Putamen (tissue), 1 donor: ENCODE measurements around the gene G0S2.
A peak's percentile ranks its signal among the peaks of the same experiment; 100 is the strongest.

ENCODE experiments used
- DNase-seq: peaks from one replicate; pipeline ENCODE4 v3.0.0-alpha.2; 2016; ENCODE audit warnings: low spot score

Gene G0S2

GRCh38 chr1:209648931-209649776, 26.1 kb upstream of the G0S2 start:
- no peak for DNase-seq

DNA sequence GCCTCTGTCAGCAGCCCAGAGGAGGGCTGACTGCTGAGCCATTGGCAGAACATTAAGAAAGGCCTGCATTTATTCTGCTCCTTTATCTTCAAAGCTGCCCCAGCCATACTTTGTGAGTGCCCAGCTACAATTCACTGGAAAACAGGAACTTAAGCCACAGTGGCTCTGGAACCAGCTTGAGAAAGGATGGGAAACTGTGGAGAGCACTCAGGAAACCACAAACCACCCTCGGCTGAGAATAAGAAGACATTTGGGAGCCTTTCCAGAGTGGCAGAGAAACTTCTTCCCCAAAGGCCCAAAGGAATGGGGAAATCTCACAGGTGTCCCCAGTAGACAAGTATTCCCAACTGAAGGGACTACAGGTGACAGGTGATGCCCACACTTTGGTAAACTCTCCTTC, 24.8 kb upstream of the G0S2 start:
- no peak for DNase-seq

GRCh38 chr1:209651138-209651587, 24.0 kb upstream of the G0S2 start:
- no peak for DNase-seq

DNA sequence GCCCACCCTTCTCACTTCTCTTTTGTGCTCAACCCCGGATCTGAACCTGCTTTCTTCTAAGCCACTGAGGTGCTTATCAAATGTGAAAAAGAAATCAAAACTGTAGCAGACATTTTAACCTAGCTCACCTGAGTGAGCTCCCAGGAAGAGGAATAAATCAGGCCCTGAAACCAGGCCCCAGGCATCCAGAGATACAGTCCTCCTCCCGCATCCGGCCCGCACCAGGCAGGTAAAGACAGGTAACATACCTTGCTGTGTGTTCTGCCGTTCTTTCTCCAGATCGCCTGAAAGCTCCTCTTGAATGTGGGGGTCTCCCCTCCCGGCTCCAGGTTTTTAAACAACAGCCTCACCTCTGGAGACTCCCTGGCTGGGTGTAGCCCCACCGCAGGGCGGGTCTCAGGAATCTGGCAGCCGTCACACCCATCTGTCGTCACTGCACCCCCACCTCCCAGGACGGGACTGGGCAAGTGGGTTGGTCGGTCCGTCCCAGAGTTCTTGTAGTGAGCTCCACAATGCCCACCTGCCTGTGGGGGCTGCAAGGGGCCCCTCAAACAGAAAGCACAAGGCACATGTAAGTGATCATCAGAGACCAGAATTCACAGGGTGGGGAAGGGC, 23.0 kb upstream of the G0S2 start, which contains the start of gene LAMB3:
Gene LAMB3 (minus strand): TSS at position 305 of the 615 bp plus-strand sequence. CDS start 1,481 bp downstream, outside the sequence.
- no peak for DNase-seq

GRCh38 chr1:209652873-209653401, 22.3 kb upstream of the G0S2 start:
- DNase-seq: peak; percentile 89

DNA sequence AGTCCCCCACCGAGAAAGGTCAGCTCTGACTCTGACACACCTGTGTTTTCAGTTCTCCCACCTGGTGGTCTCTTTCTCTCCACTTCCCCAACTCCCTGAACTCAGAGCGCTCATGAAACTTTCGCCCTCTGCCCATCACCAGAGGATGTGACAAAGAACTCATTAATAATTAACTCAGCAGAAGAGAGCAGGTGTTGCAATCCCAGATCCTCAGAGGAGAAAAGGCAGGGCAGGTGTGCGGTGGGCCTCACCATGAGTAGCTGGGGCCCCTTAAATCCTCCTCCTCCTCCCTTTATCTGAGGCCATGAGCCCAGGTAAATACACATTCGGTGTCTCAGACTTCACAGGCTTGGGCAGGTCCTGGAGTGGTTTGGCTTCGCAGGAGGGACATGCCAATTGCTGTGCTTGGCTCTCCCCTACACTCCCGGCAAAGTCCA, 21.3 kb upstream of the G0S2 start:
- no peak for DNase-seq

DNA sequence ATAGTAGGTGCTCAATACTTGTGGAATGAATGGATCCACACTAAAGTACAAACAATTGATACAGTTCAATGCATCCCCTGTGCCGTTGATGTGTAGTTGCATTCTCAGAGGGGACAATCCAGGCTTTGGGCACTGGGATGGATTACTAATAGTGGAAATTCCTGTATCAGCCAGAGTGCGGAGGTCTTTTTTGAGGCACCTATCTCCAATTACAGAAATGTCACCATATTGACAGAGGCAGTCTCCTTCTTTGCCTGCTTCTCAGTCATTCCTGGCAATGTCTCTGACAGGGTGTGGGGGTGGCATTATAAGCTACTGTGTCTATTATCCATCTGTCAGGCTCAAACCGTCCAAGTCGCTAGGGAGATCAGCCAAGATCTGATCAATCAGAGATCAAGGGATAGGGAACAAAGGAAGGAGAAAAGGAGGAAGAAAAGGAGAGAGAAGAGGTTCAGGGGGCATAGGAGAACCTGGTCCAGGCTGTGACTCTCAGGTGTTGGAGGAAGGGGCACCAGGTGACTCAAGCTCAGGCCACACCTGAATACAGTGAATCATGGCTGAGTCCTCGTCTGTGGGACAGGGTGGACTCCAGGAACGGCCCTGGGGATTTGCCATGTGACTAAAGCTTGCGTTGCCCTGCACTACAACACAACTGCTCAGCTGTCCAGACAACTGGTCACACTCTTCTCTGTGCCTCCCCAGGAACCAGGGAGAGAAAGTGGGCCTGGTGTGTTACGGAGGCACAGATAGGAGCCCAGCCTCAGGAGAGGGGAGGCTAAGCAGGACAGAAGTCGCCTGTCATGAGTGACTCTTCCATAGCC, 19.6 kb upstream of the G0S2 start:
- DNase-seq: no peak

DNA sequence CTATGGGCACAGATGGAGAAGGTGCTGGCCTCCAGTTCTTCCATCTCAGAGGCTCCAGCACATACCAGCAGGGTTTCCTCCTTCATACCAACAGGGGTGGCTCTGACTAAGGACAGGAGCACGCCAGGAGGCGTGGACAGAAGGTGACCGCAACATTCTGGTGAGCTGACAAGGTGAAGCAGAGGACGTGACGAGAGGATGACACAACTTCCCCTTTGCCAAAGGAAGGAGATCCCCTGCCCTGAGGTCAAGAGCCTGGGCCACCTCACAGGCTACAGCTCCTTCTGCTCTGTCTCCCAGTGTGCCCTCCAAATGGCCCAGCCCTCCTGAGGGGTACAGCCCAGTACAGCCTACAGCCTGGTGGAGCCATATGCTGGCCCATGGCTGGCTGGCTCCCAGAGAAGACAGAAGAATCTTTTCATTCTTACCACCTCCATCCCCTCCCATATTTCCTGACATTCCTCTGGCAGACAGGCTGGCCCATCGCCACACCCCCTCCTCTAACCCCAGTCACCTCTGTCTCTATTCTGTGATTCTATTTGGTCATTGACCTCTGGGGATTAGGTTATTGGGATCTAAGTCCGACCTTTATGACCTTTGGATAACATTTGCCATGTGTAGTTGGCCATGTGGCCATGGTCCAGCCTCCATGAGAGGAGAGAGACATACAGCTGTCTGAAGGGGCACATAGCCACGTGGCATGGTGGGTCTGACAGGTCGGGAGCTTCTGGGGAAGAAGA, 17.9 kb upstream of the G0S2 start:
- no peak for DNase-seq

GRCh38 chr1:209657918-209658317, 17.3 kb upstream of the G0S2 start:
- no peak for DNase-seq

DNA sequence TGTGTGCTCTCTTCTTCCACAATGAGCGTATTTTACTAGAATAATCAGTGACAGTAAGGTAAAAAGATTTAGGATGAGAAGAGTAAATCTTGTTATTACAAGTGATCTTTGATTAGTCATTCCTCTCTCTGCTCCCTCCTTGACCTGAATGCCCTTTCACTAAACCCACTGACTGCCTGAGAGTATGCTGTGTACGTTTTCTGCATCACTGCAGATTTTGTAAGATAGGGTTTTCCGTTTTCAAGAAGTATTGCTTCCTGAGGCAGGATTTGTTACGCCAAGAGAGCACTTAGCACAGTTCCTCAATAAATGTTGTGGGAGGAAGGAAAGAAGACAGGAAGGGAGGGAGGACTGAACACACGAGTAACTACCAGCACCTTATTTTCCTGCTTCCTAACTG, 15.3 kb upstream of the G0S2 start:
- no peak for DNase-seq

GRCh38 chr1:209661071-209661470, 14.1 kb upstream of the G0S2 start:
- DNase-seq: no peak

DNA sequence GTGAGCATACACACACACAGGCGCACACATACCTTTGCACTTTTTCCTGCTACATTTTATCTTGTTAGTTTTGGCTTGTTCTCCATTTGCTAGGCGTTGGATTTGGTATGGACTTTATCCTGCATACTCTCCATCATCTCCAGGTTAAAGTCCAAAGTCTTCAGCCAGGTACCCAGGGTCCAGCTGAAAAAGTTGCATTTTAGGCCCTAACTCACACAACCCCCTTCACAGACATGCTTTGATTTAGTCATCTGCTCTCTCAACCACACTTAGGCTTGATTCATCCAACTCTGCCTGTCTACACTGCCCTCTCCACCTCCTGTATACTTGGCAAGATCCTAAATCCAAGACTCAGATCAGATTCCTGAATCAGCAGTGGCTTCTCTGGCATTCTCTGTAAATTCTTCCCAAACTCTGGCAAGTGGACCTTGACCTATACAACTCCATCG, 12.3 kb upstream of the G0S2 start:
- DNase-seq: no peak

GRCh38 chr1:209667103-209667502, 8.1 kb upstream of the G0S2 start:
- DNase-seq: no peak

GRCh38 chr1:209667708-209668107, 7.5 kb upstream of the G0S2 start:
- DNase-seq: no peak

DNA sequence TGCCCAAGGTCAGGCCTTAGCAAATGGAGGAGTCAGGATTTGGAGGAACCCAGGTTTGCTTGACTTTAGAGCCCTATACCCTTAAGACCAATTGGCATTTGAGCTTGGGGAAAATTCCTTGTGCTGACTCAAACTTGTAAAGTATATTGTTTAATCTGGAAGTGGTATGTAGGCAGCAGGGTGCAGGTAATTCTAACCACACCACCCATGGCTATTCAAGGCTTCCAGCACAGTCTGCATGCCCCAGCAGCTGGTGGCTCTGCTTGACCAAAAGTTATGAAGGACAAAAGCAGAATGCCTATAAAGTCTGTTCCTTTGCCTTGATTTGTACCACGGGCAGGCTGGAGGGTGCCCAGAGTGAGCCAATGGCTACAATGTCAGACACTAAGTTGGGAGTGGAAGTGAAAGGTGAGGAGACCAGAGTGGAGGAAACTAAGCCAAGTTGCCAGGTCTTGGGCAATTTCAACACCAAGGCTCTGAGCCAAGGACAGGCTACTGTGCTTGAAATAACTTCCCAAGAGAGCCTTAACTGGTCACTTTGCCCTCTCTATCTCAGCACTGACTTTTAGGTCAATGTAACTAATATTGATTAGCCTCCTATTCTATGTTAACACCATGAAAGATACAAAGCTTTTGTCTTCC, 4.7 kb upstream of the G0S2 start:
- DNase-seq: no peak

DNA sequence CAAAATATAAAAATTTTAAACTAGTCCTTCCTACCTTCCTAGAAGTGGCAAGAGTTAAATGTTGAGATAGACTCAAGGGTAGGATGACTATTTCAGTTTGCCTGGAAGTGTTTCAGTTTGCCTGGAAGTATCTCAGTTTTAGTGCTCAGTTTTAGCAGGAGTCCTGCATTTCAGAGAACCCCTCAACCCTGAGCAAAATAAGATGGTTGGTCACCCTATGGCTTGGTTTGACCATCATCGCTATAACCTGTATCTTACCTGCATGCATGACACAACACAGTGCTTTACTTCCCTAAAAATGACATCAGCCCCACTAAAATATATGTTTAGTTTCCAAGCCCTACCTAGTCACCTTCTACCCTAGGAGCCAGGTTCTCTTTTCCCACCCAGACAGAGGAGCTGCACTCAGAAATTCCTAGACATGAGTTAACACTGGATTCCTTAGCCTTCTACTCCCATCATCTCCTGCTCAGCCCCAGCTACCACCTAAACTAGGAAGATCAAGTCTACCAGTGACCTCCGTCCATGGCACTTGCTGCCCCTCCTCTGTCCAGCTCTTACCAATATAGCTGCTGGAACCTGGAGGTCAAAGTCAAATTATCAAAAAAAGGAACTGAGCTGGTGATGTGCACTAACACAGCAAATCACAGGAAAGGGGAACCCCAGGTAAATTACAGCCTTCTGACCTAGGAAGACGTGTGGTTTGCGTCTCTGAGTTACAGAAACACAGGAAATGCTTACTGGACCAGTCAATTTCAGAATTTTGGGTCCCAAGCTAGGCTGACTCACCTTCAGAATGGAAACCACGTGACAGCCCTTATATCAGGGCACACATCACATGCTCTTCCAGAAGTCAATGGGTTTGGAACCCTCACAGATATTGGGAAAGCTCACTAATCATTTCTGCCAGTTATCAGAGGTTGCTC, 2.2 kb upstream of the G0S2 start:
- DNase-seq: no peak

GRCh38 chr1:209673631-209674417, 1.4 kb upstream of the G0S2 start:
- DNase-seq: no peak

- no peak for DNase-seq
Observed at GRCh38 chr1:209675565-209676154, 448 bp downstream of the G0S2 start.
